Measurements from ENCODE around the gene TRAIP.
"Not testable (repeated sequence)": the region's sequence is repeated elsewhere in the genome, so short reads cannot be mapped to it uniquely, and the experiment has no call there.

DNA sequence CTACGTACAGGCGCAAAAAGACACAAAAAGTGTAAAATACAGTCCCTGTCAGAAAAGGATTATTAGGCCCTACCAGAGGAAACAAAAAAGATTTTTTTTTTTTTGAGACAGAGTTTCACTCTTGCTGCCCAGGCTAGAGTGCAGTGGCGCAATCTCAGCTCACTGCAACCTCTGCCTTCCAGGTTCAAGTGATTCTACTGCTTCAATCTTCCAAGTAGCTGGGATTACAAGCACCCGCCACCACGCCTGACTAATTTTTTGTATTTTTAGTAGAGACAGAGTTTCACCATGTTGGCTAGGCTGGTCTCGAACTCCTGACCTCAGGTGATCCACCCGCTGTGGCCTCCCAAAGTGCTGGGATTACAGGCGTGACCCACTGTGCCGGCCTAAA lies 75.4 kb downstream of the TRAIP start:
- not testable (repeated sequence) for TF ChIP-seq CTCF (IDR thresholded peaks at IDR 0.05); POLR2A (IDR thresholded peaks at IDR 0.05); POLR2AphosphoS5 (IDR thresholded peaks at IDR 0.05; ENCODE audit: insufficient read depth in 1 of 2, low read depth in 1 of 2)

All from vagina (tissue), 2 donors.